Colon (tissue), 2 donors: Measurements from ENCODE around the gene SYDE1.

Experiments used
- FAIRE-seq: peaks from 2 replicates; lab custom pipeline; 2012; peaks lifted over from hg19 to GRCh38; lab: Jason Lieb, UNC
- donor health status: control.
- donor health status: control.

The SYDE1 gene

DNA sequence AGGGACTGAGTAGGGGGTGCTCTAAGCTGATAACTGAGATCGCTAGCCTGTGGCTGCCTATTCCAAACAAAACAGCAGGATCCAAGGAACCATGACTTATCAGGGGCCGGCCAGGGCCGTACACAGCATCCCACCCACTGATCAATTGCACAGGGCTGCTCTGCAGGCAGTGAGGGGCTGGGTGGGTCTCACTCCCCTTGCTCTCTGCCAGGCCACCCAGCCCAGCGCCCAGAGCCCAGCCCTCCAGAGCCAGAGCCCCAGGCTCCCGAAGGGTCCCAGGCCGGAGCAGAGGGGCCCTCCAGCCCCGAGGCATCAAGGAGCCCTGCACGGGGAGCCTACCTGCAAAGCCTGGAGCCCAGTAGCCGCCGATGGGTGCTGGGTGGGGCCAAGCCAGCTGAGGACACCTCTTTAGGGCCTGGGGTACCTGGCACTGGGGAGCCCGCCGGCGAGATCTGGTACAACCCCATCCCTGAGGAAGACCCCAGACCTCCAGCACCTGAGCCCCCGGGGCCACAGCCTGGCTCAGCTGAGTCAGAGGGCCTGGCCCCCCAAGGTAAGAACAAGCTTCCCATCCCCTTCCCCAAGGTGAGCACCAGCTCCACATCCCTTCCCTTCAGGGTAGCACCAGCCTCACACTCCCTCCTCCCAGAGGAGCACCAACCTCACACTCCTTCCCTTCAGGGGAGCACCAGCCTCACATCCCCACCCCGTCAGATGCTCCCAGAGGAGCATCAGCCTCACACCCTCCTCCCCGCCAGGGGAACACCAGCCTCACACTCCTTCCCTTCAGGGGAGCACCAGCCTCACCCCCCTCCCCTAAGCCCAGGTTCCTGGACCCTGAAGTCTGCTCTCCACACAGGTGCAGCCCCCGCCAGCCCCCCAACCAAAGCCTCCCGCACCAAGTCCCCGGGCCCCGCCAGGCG, 1.9 kb downstream of the SYDE1 start:
- no peak for FAIRE-seq

DNA sequence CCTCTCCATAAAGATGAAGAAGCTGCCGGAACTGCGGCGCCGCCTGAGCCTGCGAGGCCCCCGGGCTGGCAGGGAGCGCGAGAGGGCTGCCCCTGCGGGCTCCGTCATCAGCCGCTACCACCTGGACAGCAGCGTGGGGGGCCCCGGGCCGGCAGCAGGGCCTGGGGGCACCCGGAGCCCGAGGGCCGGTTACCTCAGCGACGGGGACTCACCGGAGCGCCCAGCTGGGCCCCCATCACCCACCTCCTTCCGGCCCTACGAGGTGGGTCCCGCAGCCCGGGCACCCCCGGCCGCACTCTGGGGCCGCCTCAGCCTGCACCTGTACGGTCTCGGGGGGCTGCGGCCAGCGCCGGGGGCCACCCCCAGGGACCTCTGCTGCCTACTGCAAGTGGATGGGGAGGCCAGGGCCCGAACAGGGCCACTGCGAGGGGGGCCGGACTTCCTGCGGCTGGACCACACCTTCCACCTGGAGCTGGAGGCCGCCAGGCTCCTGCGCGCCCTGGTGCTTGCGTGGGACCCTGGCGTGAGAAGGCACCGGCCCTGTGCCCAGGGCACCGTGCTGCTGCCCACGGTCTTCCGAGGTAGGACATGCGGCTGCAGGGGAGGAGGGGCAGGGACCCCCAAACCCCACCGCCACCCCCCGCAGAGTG, 2.7 kb downstream of the SYDE1 start:
- no peak for FAIRE-seq

DNA sequence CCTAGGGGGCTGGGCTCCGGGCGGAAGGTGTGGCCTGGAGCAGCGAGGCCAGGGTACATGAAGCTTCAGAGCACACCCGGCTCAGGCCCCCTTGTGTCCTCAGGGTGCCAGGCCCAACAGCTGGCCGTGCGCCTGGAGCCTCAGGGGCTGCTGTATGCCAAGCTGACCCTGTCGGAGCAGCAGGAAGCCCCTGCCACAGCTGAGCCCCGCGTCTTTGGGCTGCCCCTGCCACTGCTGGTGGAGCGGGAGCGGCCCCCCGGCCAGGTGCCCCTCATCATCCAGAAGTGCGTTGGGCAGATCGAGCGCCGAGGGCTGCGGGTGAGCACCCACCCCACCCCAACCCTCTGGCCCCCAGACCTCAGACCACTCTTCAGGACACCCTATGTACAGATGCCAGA, 3.2 kb downstream of the SYDE1 start:
- FAIRE-seq = no peak

DNA sequence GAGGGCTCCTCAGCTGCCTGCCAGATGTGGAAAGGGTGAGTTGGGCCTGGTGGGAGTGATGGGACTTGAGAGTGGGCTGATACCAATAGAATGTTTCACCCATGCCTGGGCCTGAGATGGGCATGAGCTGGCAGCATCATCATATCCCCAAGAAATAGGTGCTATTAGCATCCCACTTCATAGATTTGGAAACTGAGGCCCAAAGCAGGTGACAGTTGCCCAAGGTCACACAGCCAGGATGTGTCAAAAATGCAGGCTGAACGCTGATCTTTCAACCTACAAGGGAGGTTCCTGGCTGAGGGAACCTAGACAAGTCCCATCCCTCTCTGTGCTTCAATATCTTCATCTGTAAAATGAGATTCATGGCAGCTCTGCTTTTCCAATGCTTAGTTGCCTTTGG, 4.6 kb downstream of the SYDE1 start:
- no peak for FAIRE-seq

DNA sequence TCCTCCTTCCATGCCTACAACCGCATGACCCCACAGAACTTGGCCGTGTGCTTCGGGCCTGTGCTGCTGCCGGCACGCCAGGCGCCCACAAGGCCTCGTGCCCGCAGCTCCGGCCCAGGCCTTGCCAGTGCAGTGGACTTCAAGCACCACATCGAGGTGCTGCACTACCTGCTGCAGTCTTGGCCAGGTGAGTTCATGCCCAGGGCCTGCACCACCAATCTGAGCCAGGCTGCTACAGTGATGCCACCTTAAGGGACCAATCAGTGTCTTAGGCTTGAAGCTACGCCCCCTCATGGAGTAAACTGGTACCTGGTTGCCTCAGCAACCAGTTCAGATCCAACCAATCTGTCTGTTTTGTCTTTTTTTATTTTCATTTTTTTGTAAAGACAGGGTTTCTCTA, 5.2 kb downstream of the SYDE1 start:
- no peak for FAIRE-seq

DNA sequence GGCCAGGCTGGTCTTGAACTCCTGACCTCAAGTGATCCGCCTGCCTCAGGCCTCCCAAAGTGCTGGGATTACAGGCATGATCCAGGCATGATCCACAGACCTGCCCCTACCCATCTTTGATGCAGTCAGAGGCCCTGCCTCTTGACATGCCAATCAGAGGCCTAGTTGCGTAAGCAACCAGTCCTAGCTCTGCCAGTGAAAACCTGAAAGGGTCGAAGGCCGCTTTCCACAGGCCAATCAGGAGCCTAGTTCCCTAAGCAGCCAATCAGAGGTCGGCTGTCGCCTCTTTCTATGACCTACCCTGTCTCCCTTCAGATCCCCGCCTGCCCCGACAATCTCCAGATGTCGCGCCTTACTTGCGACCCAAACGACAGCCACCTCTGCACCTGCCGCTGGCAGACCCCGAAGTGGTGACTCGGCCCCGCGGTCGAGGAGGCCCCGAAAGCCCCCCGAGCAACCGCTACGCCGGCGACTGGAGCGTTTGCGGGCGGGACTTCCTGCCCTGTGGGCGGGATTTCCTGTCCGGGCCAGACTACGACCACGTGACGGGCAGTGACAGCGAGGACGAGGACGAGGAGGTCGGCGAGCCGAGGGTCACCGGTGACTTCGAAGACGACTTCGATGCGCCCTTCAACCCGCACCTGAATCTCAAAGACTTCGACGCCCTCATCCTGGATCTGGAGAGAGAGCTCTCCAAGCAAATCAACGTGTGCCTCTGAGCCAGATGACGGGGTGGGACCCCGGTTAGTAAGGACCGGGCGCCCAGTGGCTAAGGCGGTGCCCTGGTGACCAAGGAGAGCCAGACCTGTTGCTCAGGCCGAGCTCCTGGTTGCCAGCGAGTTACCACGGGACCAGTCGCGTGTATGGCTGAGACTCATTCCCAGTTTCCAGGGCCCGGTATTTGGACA, 6.3 kb downstream of the SYDE1 start:
- no peak for FAIRE-seq

GRCh38 chr19:15114153-15114540, 6.9 kb downstream of the SYDE1 start:
- no peak for FAIRE-seq

DNA sequence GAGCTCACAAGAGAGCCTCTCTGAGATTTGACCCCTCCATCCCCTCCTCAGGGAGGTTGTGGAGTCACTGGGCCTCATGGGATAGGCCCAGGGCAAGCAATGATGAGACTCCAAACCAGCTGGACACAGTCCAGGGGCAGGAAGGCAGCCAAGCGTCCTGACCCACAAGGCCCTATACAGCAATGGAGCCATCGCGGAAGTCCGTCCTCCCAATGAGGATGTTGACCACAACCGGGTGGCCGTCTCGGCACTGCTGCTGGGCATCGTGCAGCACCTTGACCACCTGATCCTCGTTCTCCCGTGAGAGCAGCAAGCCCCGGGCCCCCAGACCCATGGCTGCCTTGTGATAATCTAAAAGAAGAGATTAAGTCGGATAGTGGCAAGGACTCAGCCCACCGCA, 7.9 kb downstream of the SYDE1 start:
- no peak for FAIRE-seq

DNA sequence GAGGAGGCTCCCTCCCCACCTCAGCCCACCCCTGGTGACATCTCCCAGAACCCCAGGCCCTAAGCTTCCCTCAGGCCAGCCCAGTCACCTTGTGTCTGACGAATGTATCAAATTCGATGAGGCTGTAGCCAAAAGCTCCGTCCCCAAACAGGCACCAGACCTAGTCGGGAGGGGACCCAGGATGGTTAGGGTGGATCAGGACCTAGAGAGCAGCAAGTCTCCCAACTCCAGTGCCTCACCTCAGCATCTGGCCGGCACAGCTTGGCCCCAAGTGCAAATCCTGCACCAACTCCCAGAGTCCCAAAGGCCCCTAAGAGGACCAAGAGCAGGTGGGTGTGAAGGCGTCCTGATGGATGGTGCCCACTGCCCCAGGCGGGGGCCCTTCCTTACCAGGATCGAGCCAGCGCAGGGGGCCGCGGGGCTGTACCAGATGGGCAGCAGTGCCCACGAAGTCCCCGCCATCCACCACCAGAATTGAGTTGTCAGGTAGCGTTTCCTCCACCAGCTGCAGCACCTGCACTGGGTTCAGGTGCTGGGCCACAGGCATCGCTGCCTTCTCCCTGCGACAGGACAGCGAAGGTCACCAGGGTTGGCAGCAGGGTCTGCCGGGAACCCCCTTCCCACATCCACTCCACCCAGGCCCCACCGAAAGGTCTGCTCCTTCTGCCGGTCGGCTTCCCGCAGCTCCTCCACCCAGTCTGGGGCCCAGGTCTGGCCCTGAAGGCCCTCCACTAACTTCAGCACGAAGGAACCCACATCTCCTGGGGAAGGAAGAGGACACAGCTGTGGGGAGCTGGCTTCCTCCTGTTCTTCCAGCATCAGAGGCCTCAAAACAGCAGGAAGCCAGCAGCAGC, 8.8 kb downstream of the SYDE1 start:
- FAIRE-seq = no peak

DNA sequence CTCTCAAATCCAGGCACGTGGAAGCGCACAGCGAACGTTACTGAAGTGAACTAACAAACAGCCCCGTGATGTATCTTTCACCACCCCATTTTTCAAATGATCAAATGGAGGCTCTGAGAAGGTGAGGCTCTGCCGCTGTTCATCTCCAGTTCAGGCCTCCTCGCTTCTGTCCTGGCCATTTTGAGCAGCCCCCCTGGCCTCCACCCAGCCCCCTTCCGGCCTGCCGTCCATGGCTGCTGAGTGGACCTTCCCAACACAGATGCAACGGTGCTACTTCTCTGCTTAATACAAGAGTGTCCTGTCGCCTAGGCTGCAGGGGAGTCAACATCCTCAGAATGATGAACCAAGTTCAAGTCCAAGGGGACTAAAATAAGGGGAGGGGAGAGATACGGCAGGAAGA, 9.7 kb downstream of the SYDE1 start:
- no peak for FAIRE-seq

DNA sequence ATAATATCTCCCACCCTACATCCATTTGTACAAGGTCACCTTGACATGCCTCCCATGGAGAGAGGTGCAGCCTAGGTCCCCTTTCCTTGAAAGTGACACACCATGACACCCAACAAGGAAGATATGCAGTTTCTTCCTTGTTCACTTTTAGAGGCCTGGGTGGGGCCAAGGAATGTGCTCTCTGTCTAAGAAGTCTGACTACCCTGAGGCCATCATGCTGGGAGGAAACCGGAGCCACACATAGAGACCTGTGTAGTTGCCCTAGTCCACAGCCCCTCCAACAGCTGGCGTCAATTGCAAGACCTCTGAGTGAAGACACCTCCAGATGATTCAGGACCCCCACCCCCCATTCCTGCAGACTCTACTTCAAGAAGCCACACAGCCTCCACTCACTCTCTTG, 11.0 kb downstream of the SYDE1 start:
- no peak for FAIRE-seq

DNA sequence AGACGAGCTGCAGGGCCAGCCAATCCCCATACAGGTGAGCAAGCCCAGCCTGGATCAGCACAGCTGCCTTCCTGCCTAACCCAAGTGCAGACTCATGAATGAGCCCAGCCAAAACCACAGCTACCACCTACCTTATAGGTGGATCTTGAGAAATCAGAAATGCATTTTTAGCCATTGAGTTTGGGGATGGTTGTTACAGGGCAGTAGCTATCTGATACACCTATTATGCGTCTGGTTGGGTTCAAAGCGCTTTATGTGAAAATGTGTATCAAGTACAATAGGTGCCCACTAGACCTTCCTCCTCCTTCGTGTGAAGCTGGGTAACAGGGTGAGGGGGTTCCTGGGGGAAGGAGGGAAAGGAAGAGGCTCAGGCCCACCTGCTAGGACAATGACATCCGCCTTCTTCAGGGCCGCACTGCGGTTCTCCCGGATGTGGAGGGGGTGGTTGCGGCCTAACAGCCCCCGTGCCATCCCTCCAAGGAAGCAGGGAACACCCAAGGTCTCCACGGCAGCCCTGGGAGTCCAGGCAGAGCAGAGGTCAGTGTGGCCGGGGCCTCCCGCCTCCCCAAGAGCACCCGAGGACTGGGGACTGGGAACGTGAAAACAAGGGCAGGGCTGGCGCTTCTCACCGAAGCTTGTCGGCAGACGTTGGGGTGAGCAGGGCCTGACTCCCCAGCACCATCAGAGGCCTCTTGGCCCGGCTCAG, 11.7 kb downstream of the SYDE1 start:
- FAIRE-seq = no peak

DNA sequence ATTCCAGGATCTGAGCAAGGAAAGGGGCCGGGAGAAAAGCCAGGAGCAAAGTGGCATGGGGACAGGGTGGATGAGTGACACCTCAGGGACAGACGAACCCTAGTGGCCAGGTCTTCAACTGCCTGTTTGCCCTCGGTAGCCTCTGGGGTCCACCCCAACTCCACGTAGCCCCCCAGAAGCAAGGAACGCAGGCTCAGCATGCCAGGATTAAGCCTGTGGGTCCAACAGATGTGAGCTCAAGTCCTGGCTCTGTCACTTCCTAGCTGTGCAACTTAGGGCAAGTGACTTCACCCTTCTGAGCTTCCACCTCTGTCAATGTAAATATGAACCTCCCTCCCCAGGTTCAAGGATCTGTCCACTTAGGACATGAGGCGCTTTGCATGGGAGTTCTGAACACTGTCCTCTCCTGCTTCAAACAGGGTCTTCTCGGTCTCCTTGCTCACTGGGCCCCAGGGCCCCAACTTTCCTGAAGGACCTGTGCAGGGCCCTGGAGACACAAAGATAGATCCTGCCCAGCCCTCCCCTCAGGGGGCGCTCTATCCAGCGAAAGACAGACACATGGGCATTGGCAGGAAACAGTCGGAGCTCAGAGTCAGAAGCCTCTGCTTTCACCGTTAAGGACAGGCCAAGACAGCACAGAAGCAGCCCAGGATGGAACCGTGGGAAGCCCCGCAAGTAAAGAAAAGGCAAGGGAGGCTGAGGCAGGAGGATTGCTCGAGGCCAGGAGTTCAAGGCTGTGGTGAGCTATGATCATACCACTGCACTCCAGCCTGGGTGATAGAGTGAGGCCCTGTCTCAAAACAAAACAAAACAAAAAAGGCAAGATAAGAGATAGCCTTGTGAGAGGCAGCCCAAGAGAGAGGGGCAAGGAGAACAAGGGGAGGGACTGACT, 13.2 kb downstream of the SYDE1 start:
- FAIRE-seq = no peak

DNA sequence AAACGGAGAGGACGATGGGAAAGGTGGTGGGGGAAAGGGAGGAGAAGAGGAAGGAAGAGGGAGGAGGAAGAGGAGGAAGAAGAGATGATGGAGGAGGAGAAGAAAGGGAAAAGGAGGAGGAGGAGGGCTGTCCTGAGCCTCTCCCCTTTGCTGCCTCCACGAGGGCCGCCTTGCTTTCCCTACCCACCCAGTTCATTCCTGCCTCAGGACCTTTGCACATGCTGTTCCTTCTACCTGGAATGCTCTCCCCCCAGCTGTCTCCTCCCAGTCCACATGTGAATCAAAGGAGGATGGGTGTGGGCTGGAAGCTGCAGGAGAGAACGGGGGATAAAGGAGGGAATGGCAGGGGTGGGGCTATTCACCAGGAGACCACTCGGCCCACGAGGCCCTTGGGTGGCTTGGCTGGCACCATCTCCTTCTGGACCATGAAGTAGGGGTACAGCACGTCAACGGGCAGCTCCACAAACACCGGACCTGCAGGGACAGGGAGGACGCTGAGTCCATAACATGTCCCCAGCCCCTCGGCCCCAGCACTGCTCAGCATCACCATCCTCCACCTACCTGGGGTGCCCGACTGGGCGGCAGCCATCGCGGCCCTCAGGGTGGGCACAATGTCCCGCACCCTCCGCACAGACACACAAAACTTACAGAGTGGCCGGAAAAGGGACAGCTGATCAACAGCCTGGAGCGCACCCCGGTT, 15.3 kb downstream of the SYDE1 start:
- no peak for FAIRE-seq

DNA sequence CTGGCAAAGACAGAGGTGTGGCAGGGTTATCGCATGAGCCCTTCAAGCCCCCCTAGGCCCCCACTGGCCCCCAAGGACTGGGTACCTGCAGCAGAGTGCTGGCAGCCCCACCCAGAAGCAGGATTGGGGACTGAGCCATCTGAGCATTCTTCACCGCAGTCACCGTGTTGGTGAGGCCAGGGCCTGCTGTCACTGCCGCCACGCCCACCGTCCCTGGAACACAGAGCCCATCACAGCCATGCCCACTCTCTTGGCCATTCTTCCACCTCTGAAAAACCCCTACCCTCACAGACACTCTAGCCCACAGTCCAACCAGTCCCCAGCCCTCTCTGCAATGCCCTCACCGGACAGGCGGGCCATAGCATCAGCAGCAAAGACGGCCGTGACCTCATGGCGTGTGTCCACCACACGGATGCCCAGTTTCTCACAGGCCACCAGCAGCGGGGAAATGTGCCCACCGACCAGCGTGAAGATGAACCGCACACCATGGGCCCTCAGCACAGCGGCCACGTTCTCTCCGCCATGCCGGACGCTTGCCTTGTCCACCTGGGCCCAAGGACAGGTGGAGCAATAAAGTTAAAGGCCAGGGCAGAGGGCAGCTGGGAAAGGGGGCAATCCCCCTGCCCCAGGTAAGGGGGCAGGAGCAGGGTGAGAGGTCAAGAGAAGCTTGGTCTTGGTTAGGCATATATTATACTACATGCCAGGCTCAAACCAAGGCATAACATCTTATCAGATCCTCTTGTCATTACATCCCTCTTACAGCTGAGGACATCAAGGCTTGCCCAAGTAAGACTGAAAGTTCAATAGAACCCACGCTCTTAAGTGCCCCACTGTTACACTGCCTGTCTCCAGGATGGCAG, 16.1 kb downstream of the SYDE1 start:
- no peak for FAIRE-seq

GRCh38 chr19:15123900-15124299, 16.7 kb downstream of the SYDE1 start:
- FAIRE-seq = no peak

DNA sequence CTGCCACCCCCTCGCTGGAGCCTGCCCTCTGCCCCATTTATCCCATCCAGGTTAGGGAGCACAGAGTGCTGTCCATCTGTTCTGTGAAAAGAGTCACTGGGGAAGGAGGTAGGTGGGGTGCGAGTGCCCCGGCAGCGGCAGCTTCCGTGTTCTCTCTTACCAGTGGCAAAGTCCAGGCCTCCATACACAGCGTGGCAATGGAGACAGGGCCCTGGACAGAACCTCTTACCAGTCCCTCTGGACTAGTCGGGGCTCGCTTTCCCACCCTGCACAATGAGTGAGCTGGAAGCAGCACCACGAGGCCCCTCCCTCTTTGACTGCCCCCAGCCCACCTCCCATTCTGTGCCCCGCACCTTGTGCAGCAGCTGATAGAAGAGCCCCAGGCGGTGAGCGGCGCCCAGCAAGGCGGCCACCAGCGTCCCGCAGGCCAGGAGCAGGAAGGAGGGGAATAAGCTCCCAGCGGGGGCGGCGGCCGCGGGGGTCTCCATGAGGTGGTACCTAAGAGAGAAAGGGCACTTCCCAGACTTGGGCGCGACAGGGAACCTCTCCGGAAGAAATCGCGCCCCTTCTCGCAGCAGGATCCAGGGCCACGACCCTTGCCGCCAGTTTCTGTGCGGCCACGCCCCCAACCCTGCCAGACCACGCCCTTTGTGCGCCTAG, 17.5 kb downstream of the SYDE1 start:
- no peak for FAIRE-seq
